ENCODE measurements around the gene NR6A1. TPM values are rescaled to one million over a fixed set of nuclear protein-coding genes. Genes with fewer than 3 reads are reported as not detected.

The NR6A1 gene
- total and polyA plus RNA-seq, 2 of the 13 experiments (the other 11 are each of a cell fraction or from before 2014, with no cell fraction given): 28.1 to 31.5 TPM

DNA sequence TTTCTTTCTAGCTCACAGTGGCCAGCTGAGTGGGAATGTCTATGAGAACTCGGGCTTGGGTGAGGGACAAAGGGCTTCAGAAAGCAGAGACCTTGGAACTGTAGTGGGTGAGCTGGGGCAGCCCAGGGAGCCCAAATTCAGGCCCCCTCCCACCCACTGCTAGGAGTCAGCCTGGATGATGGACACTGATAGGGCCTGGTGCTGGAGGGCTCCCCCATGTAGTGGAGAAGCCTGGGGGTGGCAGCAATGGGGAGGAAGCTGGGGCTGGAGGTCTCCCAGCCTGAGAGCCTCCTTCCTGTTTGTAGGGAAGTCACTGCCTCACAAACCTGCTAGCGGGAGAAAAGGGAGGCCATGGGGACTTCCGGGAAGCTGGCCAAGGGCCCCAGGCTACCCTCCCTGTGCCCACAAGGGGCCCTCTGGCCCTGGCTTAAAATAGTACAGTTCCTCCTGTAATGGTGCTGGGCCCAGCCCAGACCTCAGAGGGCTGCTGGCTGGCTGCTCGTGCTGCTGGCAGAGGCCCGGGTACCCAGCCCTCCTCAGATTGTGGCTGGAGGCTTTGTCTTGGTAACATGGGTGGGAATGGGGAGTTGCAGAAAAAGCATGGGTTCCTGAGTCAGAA is 257.6 kb downstream of the NR6A1 start (continued):
- TF ChIP-seq SALL2 (CRISPR knock-in tag; IDR thresholded peaks at IDR 0.05): 0 out of 2 replicates have a peak, but pooled peaks have one; percentile 34
- no peak for TF ChIP-seq TRIM24 (CRISPR knock-in tag; IDR thresholded peaks at IDR 0.05)
- 0 out of 2 replicates have a peak, but pooled peaks have one; percentile 33 for TF ChIP-seq ETV6 (CRISPR knock-in tag; conservative IDR thresholded peaks at IDR 0.05)
- TF ChIP-seq, protein P1, sequence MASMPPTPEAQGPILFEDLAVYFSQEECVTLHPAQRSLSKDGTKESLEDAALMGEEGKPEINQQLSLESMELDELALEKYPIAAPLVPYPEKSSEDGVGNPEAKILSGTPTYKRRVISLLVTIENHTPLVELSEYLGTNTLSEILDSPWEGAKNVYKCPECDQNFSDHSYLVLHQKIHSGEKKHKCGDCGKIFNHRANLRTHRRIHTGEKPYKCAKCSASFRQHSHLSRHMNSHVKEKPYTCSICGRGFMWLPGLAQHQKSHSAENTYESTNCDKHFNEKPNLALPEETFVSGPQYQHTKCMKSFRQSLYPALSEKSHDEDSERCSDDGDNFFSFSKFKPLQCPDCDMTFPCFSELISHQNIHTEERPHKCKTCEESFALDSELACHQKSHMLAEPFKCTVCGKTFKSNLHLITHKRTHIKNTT (CRISPR knock-in tag; IDR thresholded peaks at IDR 0.05): no peak
- TF ChIP-seq DMAP1 (CRISPR knock-in tag; IDR thresholded peaks at IDR 0.05): no peak
- TF ChIP-seq SAFB2 (CRISPR knock-in tag; IDR thresholded peaks at IDR 0.05; ENCODE audit: borderline replicate concordance, low read depth): no peak
- TF ChIP-seq THAP11 (CRISPR knock-in tag; IDR thresholded peaks at IDR 0.05): no peak
- TF ChIP-seq ZFP41 (CRISPR knock-in tag; IDR thresholded peaks at IDR 0.05; ENCODE audit: borderline replicate concordance): no peak
- TF ChIP-seq ZFP90 (CRISPR knock-in tag; IDR thresholded peaks at IDR 0.05; ENCODE audit: borderline replicate concordance): no peak
- TF ChIP-seq RARG (CRISPR knock-in tag; IDR thresholded peaks at IDR 0.05; ENCODE audit: low read depth): no peak
- TF ChIP-seq, protein P2, sequence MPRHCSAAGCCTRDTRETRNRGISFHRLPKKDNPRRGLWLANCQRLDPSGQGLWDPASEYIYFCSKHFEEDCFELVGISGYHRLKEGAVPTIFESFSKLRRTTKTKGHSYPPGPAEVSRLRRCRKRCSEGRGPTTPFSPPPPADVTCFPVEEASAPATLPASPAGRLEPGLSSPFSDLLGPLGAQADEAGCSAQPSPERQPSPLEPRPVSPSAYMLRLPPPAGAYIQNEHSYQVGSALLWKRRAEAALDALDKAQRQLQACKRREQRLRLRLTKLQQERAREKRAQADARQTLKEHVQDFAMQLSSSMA (CRISPR knock-in tag; IDR thresholded peaks at IDR 0.05): 0 out of 2 replicates have a peak, but pooled peaks have one; percentile 27
- no peak for TF ChIP-seq PCBP1 (IDR thresholded peaks at IDR 0.05; ENCODE audit: borderline replicate concordance, low read depth, low read length)
- TF ChIP-seq, protein P3, sequence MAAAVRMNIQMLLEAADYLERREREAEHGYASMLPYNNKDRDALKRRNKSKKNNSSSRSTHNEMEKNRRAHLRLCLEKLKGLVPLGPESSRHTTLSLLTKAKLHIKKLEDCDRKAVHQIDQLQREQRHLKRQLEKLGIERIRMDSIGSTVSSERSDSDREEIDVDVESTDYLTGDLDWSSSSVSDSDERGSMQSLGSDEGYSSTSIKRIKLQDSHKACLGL (CRISPR knock-in tag; IDR thresholded peaks at IDR 0.05): no peak
- no peak for TF ChIP-seq KLF15 (CRISPR knock-in tag; IDR thresholded peaks at IDR 0.05; ENCODE audit: borderline replicate concordance)
- no peak for TF ChIP-seq HOXA5 (CRISPR knock-in tag; IDR thresholded peaks at IDR 0.05)
- TF ChIP-seq, protein P4, sequence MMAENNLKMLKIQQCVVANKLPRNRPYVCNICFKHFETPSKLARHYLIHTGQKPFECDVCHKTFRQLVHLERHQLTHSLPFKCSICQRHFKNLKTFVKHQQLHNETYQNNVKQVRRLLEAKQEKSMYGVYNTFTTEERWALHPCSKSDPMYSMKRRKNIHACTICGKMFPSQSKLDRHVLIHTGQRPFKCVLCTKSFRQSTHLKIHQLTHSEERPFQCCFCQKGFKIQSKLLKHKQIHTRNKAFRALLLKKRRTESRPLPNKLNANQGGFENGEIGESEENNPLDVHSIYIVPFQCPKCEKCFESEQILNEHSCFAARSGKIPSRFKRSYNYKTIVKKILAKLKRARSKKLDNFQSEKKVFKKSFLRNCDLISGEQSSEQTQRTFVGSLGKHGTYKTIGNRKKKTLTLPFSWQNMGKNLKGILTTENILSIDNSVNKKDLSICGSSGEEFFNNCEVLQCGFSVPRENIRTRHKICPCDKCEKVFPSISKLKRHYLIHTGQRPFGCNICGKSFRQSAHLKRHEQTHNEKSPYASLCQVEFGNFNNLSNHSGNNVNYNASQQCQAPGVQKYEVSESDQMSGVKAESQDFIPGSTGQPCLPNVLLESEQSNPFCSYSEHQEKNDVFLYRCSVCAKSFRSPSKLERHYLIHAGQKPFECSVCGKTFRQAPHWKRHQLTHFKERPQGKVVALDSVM (CRISPR knock-in tag; IDR thresholded peaks at IDR 0.05): peak; percentile 76; the same call in 1 of the 2 replicates
- no peak for TF ChIP-seq HMGA1 (CRISPR knock-in tag; conservative IDR thresholded peaks at IDR 0.05)
- TF ChIP-seq, protein P5, sequence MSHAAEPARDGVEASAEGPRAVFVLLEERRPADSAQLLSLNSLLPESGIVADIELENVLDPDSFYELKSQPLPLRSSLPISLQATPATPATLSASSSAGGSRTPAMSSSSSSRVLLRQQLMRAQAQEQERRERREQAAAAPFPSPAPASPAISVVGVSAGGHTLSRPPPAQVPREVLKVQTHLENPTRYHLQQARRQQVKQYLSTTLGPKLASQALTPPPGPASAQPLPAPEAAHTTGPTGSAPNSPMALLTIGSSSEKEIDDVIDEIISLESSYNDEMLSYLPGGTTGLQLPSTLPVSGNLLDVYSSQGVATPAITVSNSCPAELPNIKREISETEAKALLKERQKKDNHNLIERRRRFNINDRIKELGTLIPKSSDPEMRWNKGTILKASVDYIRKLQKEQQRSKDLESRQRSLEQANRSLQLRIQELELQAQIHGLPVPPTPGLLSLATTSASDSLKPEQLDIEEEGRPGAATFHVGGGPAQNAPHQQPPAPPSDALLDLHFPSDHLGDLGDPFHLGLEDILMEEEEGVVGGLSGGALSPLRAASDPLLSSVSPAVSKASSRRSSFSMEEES (CRISPR knock-in tag; IDR thresholded peaks at IDR 0.05): no peak
- TF ChIP-seq ZNF263 (CRISPR knock-in tag; IDR thresholded peaks at IDR 0.05): no peak
- no peak for TF ChIP-seq PCBP2 (optimal IDR thresholded peaks at IDR 0.05; ENCODE audit: low read depth, low read length, poor library complexity, severe bottlenecking)
- no peak for TF ChIP-seq ZNF749 (CRISPR knock-in tag; IDR thresholded peaks at IDR 0.05; ENCODE audit: borderline replicate concordance)
- no peak for TF ChIP-seq FOSL1 (CRISPR knock-in tag; IDR thresholded peaks at IDR 0.05; ENCODE audit: borderline replicate concordance)
